Germinal center (tissue), 1 donor: Measurements from ENCODE around the gene GABPB2.
"Not testable (repeated sequence)": the region's sequence is repeated elsewhere in the genome, so short reads cannot be mapped to it uniquely, and the experiment has no call there.

Experiments
- DNase-seq: peaks from one replicate; pipeline ENCODE4 v3.0.0; 2012; ENCODE audit warnings: mixed read lengths, low spot score

The GABPB2 gene

DNA sequence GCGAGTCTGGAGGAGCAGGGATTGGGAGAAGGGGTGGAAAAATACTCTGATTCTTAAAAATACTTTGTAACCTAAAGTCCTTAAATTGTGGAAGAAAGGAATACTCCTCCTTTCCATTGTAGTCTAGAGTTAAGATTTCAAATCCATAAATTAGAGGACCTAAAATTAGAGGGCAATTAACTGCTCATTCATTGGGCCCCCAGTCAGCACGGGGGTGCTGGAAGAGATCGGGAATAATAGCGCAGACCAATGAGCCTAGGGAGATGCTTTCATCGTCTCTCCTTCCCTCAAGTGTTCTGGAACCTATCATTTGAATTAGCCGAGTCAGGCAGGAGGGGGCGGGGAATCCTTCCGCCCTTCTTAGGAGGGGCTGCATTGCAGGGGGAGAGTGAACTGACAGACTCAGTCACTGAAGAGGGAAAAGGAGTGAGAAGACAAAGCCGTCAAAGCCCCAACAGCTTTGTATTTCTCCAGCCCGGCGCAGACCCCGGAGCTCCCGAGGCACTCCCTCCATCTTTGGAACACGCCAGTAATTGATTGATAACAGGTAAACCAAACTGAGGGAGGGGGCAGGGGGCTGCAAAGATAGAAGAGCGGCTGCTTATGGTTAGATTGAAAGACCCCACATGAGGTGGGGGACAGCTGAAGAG lies 10.4 kb upstream of the GABPB2 start, which contains the start of gene MLLT11:
TSS of gene MLLT11 (plus strand) at position 391 of the 650 bp plus-strand sequence. CDS start 6,828 bp downstream, outside the sequence.
- DNase-seq = peak; percentile 30

GRCh38 chr1:151060657-151061421 lies 9.7 kb upstream of the GABPB2 start:
- DNase-seq = no peak

DNA sequence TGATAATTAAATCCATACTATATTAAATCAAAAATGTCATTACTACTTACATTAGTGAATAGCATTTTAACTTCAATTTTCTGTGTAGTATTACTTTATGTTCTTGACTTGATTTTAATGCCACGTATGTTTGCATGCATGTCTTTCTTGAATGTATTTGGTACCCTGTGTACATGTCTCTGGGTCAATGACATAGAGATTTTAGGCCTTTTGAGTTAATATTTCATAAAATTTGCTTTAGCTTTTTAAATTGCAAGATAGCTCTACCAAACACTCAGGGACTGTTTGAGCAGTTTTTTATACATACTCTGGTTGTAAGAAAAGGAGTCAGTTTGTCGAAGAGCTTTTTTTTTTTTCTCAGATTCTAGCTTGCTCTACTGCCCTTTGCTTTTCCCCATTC lies 8.9 kb upstream of the GABPB2 start:
- no peak for DNase-seq

- DNase-seq = no peak
Measured at GRCh38 chr1:151062741-151063371, 7.7 kb upstream of the GABPB2 start.

DNA sequence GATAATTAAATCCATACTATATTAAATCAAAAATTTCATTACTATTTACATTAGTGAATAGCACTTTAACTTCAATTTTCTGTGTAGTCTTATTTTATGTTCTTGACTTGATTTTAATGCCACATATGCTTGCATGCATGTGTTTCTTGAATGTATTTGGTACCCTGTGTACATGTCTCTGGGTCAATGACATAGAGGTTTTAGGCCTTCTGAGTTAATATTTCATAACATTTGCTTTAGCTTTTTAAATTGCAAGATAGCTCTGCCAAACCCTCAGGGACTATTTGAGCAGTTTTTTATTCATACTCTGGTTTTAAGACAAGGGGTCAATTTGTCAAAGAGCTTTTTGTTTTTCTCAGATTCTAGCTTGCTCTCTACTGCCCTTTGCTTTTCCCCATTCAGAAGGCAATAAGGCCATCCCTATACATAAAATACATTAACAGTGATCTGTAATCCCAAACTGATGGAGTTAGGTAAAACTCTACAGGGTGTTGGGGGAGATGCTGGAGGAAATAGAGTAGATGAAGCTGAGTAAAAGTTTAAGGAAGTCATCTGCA lies 5.4 kb upstream of the GABPB2 start:
- DNase-seq = no peak

DNA sequence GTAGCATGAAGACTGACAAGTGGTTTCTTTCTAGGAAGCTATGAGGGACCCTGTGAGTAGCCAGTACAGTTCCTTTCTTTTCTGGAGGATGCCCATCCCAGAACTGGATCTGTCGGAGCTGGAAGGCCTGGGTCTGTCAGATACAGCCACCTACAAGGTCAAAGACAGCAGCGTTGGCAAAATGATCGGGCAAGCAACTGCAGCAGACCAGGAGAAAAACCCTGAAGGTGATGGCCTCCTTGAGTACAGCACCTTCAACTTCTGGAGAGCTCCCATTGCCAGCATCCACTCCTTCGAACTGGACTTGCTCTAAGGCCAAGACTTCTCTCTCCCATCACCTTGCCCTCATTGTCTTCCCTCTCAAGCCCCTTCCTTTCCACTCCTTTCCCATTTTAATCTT lies 3.4 kb upstream of the GABPB2 start:
- DNase-seq = no peak

- no peak for DNase-seq
Measured at GRCh38 chr1:151069103-151069486, 1.5 kb upstream of the GABPB2 start.

DNA sequence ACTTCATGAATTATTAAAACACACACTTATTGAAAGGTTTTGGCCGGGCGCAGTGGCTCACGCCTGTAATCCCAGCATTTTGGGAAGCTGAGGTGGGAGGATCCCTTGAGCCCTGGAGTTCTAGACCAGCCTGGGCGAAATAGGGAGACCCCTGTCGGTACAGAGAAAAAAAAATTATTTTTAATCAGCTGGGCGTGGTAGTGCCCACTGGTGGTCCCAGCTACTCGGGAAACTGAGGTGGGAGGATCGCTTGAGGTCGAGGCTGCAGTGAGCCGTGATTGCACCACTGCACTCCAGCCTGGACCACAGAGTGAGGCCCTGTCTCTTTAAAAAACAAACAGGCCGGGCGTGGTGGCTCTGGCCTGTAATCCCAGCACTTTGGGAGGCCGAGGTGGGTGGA lies 1.7 kb downstream of the GABPB2 start:
- no peak for DNase-seq

DNA sequence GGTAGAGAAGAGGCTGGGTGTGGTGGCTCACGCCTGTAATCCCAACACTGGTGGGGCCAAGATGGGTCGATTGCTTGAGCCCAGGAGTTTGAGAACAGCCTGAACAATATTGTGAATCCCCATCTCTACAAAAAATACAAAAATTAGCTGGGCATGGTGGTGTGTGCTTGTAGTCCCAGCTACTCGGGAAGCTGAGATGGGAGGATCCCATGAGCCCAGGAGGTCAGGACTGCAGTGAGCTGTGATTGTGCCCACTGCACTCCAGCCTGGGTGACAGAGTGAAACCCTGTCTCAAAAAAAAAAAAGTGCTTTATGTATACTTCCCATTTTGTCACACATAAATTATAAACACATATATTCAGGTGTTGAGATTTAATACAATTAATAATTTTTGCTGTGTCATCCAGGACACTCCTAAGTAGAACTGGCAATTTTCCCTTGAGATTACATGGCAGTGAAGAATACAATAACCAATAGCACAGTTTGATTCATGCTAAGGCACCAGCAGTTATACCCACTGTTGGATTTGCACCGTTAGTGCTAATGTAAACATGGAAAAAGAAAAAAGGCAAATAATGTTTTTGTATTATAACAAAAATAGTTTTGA lies 15.5 kb downstream of the GABPB2 start:
- no peak for DNase-seq

GRCh38 chr1:151097426-151097825 lies 26.9 kb downstream of the GABPB2 start:
- DNase-seq = not testable (repeated sequence)

- DNase-seq = no peak
Measured at GRCh38 chr1:151098126-151098525, 27.6 kb downstream of the GABPB2 start.

DNA sequence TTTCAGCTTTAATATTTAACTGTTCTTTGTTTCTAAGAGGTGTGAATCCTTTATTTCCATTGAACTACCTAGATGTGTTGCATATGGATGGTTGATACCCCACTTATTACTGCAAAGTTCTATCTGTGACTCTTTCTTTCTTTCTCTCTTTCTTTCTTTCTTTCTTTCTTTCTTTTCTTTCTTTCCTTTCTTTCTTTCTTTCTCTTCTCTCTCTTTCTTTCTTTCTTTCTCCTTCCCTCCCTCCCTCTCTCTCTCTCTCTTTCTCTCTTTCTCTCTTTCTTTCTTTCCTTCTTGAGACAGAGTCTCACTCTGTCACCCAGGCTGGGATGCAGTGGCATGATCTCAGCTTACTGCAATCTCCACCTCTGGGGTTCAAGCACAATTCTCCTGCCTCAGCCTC lies 34.1 kb downstream of the GABPB2 start:
- DNase-seq = no peak

DNA sequence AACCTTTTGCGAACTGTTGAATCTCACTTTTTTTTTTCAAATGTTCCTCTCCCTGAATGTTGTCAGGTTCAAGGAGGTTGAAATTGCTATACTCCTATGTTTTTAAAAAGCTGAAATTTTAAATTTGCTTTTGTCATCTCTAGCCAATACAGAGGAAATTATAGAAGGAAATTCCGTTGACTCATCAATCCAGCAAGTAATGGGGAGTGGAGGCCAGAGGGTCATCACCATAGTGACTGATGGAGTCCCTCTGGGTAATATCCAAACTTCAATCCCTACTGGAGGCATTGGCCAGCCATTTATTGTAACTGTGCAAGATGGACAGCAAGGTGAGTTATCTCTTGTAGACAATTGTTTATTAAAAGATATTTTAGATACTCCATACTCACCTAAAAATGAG lies 36.3 kb downstream of the GABPB2 start:
- DNase-seq = no peak

DNA sequence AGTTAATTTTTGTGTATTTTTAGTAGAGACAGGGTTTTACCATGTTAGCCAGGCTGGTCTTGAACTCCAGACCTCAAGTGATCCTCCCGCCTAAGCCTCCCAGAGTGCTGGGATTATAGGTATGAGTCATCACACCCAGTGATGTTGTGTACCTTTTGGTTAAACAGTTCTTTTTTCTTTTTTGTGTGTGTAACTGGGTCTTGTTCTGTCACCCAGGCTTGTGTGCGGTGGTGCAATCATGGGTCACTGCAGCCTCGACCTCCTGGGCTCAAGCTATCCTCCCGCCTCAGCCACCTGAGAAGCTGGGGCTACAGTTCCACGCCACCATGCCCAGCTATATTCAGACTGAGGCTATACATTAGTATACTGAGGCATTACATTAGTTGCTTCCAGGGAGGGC lies 37.8 kb downstream of the GABPB2 start:
- DNase-seq = no peak

GRCh38 chr1:151113877-151114276 lies 43.3 kb downstream of the GABPB2 start:
- no peak for DNase-seq

- DNase-seq = no peak
Measured at GRCh38 chr1:151124763-151125403, 54.3 kb downstream of the GABPB2 start.

DNA sequence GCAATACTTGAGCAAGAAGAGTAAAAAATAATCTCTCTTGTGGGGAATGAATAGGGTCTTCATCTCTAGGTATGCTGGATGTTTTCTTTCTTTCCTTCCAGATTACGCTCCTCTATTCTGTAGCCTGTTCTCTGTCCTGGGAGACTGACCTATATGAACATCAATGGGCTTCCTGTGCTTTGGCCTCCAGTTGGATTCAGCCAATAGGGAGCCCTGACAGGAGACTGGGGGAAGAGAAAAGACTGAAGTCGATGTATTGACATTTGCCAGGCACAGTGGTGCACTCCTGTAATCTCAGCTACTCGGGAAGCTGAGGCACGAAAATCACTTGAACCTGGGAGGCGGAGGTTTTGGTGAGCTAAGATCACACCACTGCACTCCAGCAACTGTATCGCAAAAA lies 58.2 kb downstream of the GABPB2 start:
- no peak for DNase-seq

DNA sequence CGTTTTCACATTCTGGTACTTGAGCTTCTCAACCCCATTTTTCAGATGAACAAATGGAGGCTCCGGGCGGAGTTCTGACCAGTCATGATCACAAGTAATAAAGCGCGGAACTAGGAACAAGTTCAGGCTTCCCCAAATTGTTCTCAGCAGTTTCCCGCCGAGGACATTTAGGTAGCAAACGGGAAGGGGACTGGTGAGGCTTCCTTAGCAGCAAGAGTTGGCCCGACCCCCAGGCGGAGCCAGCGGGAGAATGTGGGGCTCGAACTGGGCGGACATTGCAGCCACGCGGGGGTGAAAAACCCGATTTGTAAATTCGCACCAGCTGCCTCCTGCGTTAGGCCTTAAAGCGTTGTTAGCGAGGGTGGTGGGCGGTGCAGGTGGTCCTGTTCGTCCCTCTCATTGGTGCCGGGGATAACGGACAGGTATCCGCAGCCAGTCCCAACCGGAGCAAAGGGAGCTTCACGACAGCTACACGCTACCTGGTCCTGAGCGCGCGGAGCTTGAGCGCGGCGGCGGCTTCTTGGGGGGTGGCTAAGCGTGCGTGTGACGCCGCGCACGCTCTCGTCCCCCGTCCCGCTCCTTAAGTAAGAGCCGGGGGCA lies 60.5 kb downstream of the GABPB2 start:
- DNase-seq = peak; percentile 94

DNA sequence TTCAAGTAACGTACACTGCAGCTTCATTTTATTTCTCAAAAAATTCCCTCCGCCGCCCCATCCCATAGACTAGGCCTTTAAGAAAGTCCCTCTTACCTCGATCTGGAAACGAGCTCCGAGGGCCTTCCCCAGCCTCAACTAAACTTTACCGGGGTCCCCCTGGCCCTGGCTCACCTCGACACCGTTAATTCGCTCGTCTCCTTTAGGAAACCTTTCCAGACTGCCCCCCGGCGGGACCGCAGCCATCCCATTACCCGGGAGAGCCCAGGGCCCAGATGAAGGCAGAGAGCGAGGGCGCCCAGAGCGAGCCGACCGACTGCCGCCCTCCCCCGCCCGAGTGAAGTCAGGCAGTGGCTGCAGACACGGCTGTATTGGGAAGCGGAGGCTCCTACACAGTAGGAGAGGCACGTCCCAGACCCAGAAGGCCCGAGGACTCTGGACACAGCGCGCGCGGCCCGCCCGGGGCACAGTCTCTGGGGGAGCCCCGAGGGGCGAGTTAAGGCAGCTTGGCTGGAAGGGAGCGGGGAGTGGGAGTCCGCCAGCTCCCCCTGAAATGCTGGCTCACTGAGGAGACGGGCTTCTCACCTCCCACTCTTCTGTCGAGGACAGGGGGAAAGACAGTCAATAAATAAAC lies 61.3 kb downstream of the GABPB2 start:
- DNase-seq = no peak

- DNase-seq = no peak
Measured at GRCh38 chr1:151132335-151133017, 61.9 kb downstream of the GABPB2 start.
